DND-41 (cell line): ENCODE data around the gene ZNF391.
"Not testable (repeated sequence)": the region's sequence is repeated elsewhere in the genome, so short reads cannot be mapped to it uniquely, and the experiment has no call there.

Experiments used
- EZH2 ChIP-seq: IDR thresholded peaks from 3 replicates; pipeline ENCODE4 v1.6.1; 2012; ENCODE audit warnings: borderline replicate concordance, low read depth, mild to moderate bottlenecking, moderate library complexity, low read length, inconsistent platforms; ENCODE audit not compliant: severe bottlenecking
- TF ChIP-seq, protein P1 (sequence below): IDR thresholded peaks from 2 replicates; pipeline ENCODE4 v1.5.1; 2012; ENCODE audit warnings: borderline replicate concordance, low read length, moderate library complexity, mild to moderate bottlenecking; ENCODE audit not compliant: poor library complexity, severe bottlenecking; ENCODE audit errors: extremely low read depth

DNA sequence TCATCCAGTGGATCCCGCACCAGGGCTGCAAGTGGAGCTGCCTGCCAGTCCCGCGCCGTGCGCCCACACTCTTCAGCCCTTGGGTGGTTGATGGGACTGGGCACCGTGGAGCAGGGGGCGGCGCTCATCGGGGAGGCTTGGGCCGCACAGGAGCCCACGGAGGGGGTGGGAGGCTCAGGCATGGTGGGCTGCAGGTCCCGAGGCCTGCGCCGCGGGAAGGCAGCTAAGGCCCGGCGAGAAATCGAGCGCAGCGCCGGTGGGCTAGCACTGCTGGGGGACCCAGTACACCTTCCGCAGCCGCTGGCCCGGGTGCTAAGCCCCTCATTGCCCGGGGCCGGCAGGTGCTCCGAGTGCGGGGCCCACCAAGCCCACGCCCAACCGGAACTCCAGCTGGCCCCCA, 7.6 kb upstream of the ZNF391 start:
- TF ChIP-seq, protein P1, sequence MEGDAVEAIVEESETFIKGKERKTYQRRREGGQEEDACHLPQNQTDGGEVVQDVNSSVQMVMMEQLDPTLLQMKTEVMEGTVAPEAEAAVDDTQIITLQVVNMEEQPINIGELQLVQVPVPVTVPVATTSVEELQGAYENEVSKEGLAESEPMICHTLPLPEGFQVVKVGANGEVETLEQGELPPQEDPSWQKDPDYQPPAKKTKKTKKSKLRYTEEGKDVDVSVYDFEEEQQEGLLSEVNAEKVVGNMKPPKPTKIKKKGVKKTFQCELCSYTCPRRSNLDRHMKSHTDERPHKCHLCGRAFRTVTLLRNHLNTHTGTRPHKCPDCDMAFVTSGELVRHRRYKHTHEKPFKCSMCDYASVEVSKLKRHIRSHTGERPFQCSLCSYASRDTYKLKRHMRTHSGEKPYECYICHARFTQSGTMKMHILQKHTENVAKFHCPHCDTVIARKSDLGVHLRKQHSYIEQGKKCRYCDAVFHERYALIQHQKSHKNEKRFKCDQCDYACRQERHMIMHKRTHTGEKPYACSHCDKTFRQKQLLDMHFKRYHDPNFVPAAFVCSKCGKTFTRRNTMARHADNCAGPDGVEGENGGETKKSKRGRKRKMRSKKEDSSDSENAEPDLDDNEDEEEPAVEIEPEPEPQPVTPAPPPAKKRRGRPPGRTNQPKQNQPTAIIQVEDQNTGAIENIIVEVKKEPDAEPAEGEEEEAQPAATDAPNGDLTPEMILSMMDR, result not testable (repeated sequence)
- not testable (repeated sequence) for TF ChIP-seq EZH2
